Lung (tissue), 12 donors: ENCODE results near the gene LRRC27. TPM values are rescaled to one million over a fixed set of nuclear protein-coding genes. Genes with fewer than 3 reads are reported as not detected.
A peak's percentile ranks its signal among the peaks of the same experiment; 100 is the strongest.
"Not testable (repeated sequence)": the region's sequence is repeated elsewhere in the genome, so short reads cannot be mapped to it uniquely, and the experiment has no call there.

Source experiments
- ATAC-seq: fragments of 200-7000 bp; cut with Tn5 transposase; one replicate; pipeline ENCODE4 v1.9.1; 2020; ENCODE audit warnings: moderate number of reproducible peaks; ENCODE audit not compliant: insufficient read depth, low FRiP score
- DNase-seq, 3 donors: peaks; one replicate each; pipeline ENCODE4 v3.0.0-alpha.2; 2013 to 2017
- H3K27ac ChIP-seq, 2 donors: one replicate each; pipeline ENCODE4 v1.5.1; 2013; ENCODE audit warnings: mild to moderate bottlenecking in 2 of 2, moderate library complexity in 2 of 2, control low read depth in 1 of 2, inconsistent platforms in 1 of 2, low read depth in 1 of 2, low read length in 1 of 2
- H3K27me3 ChIP-seq, 3 donors: one replicate each; pipeline ENCODE4 v1.5.1; 2013; ENCODE audit warnings: low read length in 2 of 3; ENCODE audit not compliant: control insufficient read depth in 3 of 3, insufficient read depth in 3 of 3
- H3K36me3 ChIP-seq, 4 donors: one replicate each; pipeline ENCODE4 v1.5.1; 2013; ENCODE audit warnings: low read length in 4 of 4, mild to moderate bottlenecking in 1 of 4, moderate library complexity in 1 of 4; ENCODE audit not compliant: control insufficient read depth in 4 of 4, insufficient read depth in 4 of 4
- H3K4me1 ChIP-seq, 5 donors: one replicate each; pipeline ENCODE4 v1.5.1; 2013; ENCODE audit warnings: low read length in 5 of 5, mild to moderate bottlenecking in 2 of 5, moderate library complexity in 1 of 5; ENCODE audit not compliant: control insufficient read depth in 5 of 5, insufficient read depth in 5 of 5
- H3K4me3 ChIP-seq: one replicate; pipeline ENCODE4 v1.5.1; 2013; ENCODE audit warnings: mild to moderate bottlenecking, control low read depth, moderate library complexity
- H3K9ac ChIP-seq, 2 donors: one replicate each; pipeline ENCODE4 v1.5.1; 2013; ENCODE audit warnings: low read length in 2 of 2, control low read depth in 1 of 2; ENCODE audit not compliant: insufficient read depth in 1 of 2
- H3K9me3 ChIP-seq, 4 donors: one replicate each; pipeline ENCODE4 v1.5.1; 2013; ENCODE audit warnings: low read length in 3 of 4, mild to moderate bottlenecking in 1 of 4, moderate library complexity in 1 of 4; ENCODE audit not compliant: control insufficient read depth in 4 of 4, insufficient read depth in 3 of 4
- CTCF ChIP-seq: IDR thresholded peaks from 2 replicates; pipeline ENCODE4 v1.5.1; 2012; ENCODE audit warnings: mild to moderate bottlenecking; ENCODE audit errors: control extremely low read depth, extremely low read depth
- WGBS, 2 donors: extraction: QIAGEN DNeasy Blood & Tissue Kit; methylation state at CpG; one replicate each; pipeline ENCODE4 v1.1.7; 2013; 5-methylcytosine and 5-hydroxymethylcytosine counted together
- polyA plus RNA-seq, 2 donors: library from polyadenylated mRNA; stranded (reverse); fragments of 200-250 nt; gene quantifications; one replicate each; pipeline ENCODE4 v1.2.1, GENCODE V29; 2013
- total RNA-seq, 2 donors: library from RNA; depleted of rRNA in 1 of 2; stranded (reverse); fragments of >200 nt in 1 of 2; gene quantifications; one replicate each; pipeline ENCODE4 v1.2.1, GENCODE V29; 2014 to 2021
- donor health status: control.
- donor health status: control.
- donor health status: Bipolar disorder and iron deficiency.
- donor health status: healthy.
- donor health status: DM: yes; HTN: yes; CAD: no.

Gene LRRC27
- total and polyA plus RNA-seq, 4 donors = 5.8 to 25.5 (median 17.2) TPM

GRCh38 chr10:132386419-132386831 lies 54.4 kb downstream of the LRRC27 start:
- Histone ChIP-seq H3K36me3 (no peaks in the 10 kb centered on the region), H3K4me1 (peaks cover 0 to 14% (median 10%) of the 10 kb centered on the region in 5 donors), H3K4me3 (no peak overlapping the region), H3K27me3 (no peaks in the 10 kb centered on the region), H3K9me3 (peaks cover 0 to 3% (median 0%) of the 10 kb centered on the region in 4 donors), H3K27ac (no peak overlapping the region), H3K9ac (no peak overlapping the region)
- WGBS, 2 donors = 53 to 74% methylated on average over 9 of the region's 9 CpGs
- no peak for TF ChIP-seq CTCF
- DNase-seq (no peak), ATAC-seq (no peak)

- H3K27ac ChIP-seq, H3K4me3 ChIP-seq, H3K27me3 ChIP-seq, DNase-seq, ATAC-seq, H3K9ac ChIP-seq, H3K36me3 ChIP-seq, H3K9me3 ChIP-seq: not testable (repeated sequence)
- WGBS, 2 donors = 90 to 92% methylated on average over 1 of the region's 1 CpG
- peaks cover 0 to 14% (median 10%) of the 10 kb centered on the region in 5 donors for H3K4me1 ChIP-seq
Measured at GRCh38 chr10:132386896-132387295, 54.9 kb downstream of the LRRC27 start.

GRCh38 chr10:132387764-132388210 lies 55.8 kb downstream of the LRRC27 start:
- peak; percentile 72 for TF ChIP-seq CTCF
- Histone ChIP-seq H3K4me1 (peaks cover 0 to 14% (median 10%) of the 10 kb centered on the region in 5 donors), H3K27ac (peak overlapping the region in 1 of 2 donors; percentile 53), H3K36me3 (no peaks in the 10 kb centered on the region), H3K9ac (no peak overlapping the region), H3K4me3 (no peak overlapping the region), H3K9me3 (peaks cover 0 to 3% (median 0%) of the 10 kb centered on the region in 4 donors), H3K27me3 (no peaks in the 10 kb centered on the region)
- ATAC-seq (peak; percentile 58), DNase-seq (peak; percentile 70 to 81 (median 75))
- 2 to 3% methylated on average over 25 to 26 of the region's 26 CpGs for WGBS, 2 donors

GRCh38 chr10:132388891-132389432 lies 57.0 kb downstream of the LRRC27 start:
- no peak overlapping the region for H3K9ac ChIP-seq
- H3K9me3 ChIP-seq = no peaks in the 10 kb centered on the region
- DNase-seq = peak in 1 of 3 donors; percentile 25
- H3K4me1 ChIP-seq = peaks cover 0 to 14% (median 10%) of the 10 kb centered on the region in 5 donors
- no peak overlapping the region for H3K4me3 ChIP-seq
- H3K27me3 ChIP-seq = no peaks in the 10 kb centered on the region
- no peak for TF ChIP-seq CTCF
- 38 to 57% methylated on average over 21 to 22 of the region's 22 CpGs for WGBS, 2 donors
- no peak for ATAC-seq
- H3K27ac ChIP-seq = no peak overlapping the region
- no peaks in the 10 kb centered on the region for H3K36me3 ChIP-seq
